GM12892 (cell line): ENCODE results near the gene LYRM1.
A peak's percentile ranks its signal among the peaks of the same experiment; 100 is the strongest.

Experiments
- DNase-seq: peaks from one replicate; pipeline ENCODE4 v3.0.0; 2011; ENCODE audit not compliant: insufficient read length
- FAIRE-seq: peaks from 2 replicates; lab custom pipeline; 2011; peaks lifted over from hg19 to GRCh38; lab: Jason Lieb, UNC
- POLR2A ChIP-seq: IDR thresholded peaks from 2 replicates; pipeline ENCODE4 v1.6.1; 2011; ENCODE audit warnings: low read depth, low read length, control low read depth
- POLR2AphosphoS5 ChIP-seq: IDR thresholded peaks from 2 replicates; pipeline ENCODE4 v1.6.1; 2011; ENCODE audit warnings: low read depth, low read length, control low read depth
- TAF1 ChIP-seq: IDR thresholded peaks from 2 replicates; pipeline ENCODE4 v1.6.1; 2011; ENCODE audit warnings: low read depth, mild to moderate bottlenecking, control low read depth, low read length, borderline replicate concordance

LYRM1 gene

DNA sequence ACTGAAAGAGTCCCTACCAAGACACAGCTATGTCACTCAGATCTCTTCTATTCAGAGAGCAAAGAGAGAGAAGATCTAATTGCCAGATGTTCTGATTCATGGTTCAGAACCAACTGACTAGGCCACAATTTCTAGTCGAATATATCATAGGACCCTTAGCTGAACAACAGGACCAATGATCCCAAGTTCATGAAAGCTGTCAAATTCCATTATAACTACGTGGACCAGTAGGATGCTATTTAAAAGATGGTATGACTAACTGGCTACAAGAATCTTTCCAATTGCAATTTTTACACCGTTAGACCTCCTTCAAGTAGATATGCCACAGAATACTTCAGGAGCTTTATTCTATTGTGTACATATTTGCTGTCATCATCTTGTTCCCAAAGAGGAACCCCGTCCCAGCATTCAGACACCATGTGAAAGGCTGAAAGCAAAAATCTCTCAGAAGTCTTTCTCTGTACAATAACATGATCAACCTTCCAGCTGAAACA, 26.4 kb upstream of the LYRM1 start:
- TF ChIP-seq POLR2A (no peak), TAF1 (no peak), POLR2AphosphoS5 (no peak)
- DNase-seq (no peak), FAIRE-seq (no peak)

DNA sequence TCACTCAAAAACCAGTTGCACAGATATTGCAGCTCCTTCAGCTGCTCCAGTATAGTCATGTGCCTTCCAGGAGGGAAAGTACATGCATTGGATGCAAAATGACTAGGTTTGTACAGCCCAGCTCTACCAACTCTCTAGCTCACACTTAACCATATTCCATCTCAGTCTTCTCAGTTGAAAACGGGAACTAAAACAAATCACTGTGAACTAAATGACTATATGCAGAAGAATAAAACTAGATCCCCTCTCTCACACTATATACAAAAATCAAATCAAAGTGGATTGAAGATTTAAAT, 25.3 kb upstream of the LYRM1 start:
- no peak for TF ChIP-seq TAF1
- TF ChIP-seq POLR2AphosphoS5 = no peak
- no peak for TF ChIP-seq POLR2A
- DNase-seq (no peak), FAIRE-seq (peak; percentile 27)

DNA sequence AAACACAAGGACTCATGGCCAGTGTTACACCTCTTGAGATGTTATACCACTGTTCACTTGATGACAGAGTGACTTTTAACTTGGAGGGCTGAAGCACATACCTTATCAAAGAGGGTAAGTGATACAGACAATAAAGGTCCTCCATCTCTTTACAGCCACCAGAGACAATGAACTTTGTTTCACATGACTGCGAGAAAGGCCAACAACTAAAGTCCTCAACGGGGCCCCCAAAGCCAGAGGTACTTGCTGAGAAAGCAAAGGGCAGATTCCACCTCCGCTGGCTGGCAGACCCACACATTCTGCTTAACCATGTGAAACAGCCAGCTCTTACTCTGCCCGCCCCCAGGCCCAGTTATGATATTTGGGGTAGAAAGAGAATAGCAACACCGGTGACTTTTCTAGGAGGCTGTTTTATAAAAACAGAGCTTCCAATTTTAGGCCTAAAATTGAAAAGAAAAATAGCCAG, 21.9 kb upstream of the LYRM1 start:
- TF ChIP-seq TAF1 (no peak), POLR2AphosphoS5 (no peak), POLR2A (no peak)
- DNase-seq (no peak), FAIRE-seq (no peak)

DNA sequence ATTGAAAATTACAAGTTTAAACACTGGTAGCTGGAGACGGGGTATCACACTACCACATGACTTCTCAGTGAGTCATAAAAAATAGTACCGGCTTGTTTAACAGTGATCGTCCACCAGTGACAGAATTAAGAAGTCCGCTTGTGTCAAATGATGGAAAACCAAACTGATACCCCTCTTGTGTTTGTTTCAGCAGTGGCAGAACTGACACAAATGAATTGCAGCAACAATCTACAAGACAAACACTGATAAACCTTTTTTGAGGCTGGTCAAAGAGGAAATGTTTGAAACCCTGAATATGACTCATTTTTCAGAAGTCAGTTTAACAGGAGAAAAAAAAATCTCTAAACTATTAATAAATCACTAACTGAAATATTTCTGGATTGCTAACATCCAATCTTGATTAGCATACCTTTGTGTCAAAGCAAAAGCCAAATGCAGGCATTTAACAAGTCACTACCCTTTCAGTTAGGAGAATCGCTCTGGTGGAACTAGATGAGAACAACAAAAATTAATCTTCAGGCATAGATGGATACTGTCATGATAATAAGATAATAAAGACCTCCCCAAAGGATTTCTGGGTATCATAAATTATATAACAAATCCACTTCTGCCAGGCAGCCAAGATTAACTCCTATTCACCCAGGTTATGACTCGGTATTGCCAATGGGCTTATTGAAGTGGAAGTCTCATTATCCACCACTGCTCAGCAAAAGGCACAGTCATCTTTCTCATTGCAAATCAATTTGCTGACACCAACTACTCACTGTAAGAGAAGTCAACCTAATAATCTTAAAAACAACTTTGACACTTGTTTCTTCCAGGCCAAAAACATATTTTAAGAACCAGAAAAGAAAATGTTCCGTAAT, 21.2 kb upstream of the LYRM1 start:
- DNase-seq (no peak), FAIRE-seq (peak; percentile 69)
- no peak for TF ChIP-seq TAF1
- no peak for TF ChIP-seq POLR2A
- TF ChIP-seq POLR2AphosphoS5 = no peak

DNA sequence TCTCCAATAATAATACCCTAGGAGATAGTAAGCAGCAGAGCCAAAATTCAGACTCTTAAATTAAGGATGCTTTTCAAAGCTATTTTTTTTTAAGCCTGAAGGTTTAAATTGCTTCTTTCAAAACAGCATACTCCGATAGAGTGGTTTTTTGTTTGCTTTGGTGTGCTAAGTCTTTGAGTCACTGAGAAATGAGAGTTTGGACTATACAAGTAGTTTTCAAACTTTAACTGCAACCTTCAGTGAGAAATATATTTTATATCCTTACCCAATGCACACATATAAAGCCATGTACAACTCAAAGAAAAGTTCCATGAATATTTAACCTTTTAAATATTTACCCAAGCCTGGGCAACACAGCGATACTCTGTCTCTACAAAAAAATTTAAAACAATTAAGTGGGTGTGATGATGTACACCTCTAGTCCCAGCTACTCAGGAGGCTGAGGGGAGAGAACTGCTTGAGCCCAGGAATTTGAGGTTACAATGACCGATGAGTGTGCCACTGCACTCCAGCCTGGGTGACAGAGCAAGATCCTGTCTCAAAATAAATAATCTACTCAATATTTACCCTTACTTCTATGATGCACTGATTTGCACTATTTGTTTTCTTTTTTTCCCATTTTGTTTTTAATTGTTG, 19.6 kb upstream of the LYRM1 start:
- FAIRE-seq (no peak), DNase-seq (no peak)
- TF ChIP-seq TAF1 = no peak
- no peak for TF ChIP-seq POLR2A
- TF ChIP-seq POLR2AphosphoS5 = no peak

DNA sequence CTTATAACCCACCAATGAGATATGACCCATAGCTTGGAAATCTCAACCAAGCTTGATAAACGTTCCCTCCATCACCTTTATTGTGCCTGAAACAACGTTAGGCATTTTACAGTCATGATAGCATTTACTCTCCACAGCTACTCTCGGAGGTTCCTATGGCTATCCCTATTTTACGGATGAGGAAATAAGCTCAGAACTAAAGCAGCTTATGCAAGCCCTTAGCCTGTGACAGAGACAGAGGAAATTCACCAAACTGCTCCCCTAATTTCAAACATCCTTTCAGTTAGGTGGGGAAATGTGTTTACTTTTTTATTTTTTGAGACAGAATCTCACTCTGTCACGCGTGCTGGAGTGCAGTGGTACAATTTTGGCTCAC, 19.1 kb upstream of the LYRM1 start:
- DNase-seq (no peak), FAIRE-seq (no peak)
- TF ChIP-seq POLR2A (no peak), POLR2AphosphoS5 (no peak), TAF1 (no peak)

DNA sequence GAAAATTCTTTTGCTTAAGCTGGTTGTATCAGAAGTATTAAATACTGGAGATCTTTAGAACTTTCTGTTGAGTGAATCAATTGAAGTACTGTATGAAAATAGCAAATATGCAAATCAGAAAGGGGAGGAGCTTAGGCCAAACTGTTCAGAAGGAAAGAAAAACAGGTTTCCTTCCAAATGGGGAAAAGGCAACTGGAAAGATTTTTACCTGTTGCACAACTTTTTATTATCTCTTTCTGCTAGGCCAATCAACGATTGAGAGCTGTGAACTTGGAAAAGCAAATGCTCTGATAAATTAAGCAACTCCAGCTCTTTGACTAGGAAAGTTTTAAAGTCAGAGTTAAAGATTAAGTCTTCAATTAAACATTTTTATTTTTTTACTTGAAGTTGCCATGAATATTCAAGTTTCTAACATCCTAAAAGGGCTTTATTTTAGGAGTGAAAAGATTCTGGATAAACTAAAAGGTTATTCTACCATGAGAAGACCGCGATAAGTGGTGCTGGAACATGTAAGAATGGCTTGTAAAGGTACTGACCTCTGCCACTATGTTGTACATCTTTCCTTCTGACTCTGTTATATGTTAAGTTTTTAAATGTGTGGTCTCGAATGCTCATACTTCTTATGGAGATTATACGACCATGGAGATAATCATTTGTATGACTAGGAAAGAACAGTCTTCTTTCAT, 16.9 kb upstream of the LYRM1 start:
- TF ChIP-seq TAF1 (no peak), POLR2A (no peak), POLR2AphosphoS5 (no peak)
- FAIRE-seq (no peak), DNase-seq (no peak)

DNA sequence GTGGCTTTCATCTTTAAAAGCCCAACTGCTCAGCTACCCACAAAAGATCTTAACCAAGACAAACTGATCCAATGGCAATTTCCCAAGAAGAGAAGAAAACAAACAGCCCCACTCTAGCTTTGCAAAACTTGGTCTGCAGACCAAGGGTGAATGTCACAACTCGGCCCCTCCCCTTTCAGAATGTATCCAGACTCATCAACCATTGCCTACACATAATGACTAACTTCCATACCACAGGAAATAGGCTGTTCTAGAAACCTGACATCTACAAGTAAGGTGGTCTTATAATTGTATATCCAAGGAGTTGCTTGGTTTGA, 16.4 kb upstream of the LYRM1 start:
- no peak for DNase-seq
- no peak for FAIRE-seq
- TF ChIP-seq POLR2AphosphoS5 = no peak
- TF ChIP-seq POLR2A = no peak
- TF ChIP-seq TAF1 = no peak

DNA sequence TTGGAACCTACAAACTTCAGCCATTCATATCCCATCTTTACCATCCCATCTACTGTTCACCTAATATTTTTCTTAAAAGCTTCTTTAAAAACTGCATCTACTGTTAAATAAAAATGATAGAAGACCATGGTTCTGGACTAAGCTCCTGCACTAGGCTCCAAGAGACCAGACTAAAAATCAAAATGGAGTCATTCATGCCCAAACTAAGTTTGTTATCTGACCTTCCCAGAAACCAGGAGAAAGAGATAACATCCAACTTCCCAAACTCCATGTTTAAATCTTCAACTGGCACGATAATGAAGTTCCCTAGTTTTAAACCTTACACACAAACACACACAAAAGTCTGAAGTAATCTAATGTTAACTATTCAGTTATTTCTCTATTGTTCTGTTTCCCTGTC, 14.3 kb upstream of the LYRM1 start:
- no peak for TF ChIP-seq POLR2A
- no peak for TF ChIP-seq POLR2AphosphoS5
- TF ChIP-seq TAF1 = no peak
- FAIRE-seq = no peak
- no peak for DNase-seq

DNA sequence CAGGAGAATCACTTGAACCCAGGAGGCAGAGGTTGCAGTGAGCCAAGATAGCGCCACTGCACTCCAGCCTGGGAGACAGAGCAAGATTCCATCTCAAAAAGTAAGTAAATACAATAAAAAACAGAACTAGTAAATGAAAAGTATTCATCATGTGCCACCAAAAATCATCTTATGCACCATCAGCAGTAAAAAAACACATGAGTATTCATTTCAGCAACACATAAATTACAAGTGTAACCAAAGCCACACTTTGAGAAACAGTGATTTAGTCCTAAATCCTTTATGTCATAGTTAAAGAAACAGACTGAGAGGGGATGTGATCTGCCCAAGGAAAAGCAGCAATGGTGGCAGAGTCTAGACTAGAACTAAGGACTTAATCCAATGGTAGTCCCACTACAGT, 13.4 kb upstream of the LYRM1 start:
- TF ChIP-seq POLR2AphosphoS5 (no peak), POLR2A (no peak), TAF1 (no peak)
- FAIRE-seq (no peak), DNase-seq (no peak)

DNA sequence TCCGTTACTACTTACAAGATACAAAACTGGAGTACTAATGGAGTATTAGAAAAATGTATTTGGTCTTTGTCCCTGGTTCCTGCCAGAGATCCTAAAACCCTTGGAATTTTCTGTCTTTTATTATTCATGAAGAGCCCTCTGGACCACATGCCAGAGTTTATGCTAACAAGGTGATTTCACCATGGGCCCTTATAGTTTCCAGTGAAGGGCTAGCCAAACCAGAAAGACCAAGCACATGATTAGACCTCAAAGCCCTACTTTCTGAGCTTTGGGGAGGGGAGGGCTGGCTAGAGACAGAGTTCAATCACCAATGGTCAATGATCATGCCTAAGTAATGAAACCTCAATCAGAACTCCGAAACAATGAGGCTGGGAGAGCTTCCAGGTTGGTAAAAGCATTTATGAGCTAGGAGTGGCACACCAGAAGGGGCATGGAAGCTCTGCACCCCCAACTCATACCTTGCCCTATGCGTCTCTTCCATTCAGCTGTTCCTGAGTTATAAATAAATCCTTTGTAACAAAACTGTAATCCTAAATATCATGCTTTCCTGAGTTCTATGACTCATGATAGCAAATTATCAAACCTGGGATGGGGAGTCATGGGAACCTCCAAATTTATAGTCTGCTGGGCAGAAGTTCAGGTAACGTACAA, 10.8 kb upstream of the LYRM1 start:
- no peak for DNase-seq
- FAIRE-seq = no peak
- TF ChIP-seq POLR2A (no peak), TAF1 (no peak), POLR2AphosphoS5 (no peak)

DNA sequence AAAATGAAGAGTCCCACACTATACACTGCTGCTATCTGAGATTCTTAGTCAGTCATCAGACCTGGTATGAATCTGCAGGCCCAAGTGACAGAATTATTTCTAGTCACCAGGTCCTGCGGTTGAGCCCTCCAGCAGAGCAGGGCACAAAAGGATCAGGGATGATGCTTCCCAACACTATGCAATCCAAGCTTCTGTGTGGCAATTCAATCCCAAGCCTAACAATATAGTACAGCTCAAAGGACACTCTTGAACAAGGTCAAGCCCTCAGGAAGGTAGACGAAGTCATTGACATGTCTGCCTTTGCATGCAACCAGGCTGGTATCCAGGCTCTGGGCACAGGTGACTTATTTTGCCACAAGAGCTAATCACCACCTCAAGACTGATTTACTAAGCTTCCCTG, 6.2 kb upstream of the LYRM1 start:
- DNase-seq = no peak
- FAIRE-seq = no peak
- TF ChIP-seq TAF1 (no peak), POLR2AphosphoS5 (no peak), POLR2A (no peak)
